ENCODE data around the gene KARS1. TPM values are rescaled to one million over a fixed set of nuclear protein-coding genes. Genes with fewer than 3 reads are reported as not detected.

Gene KARS1
- polyA plus RNA-seq, 1 donor from 2014 or later, result 151 TPM

GRCh38 chr16:75660321-75660720, 12.9 kb upstream of the KARS1 start:
- no peak overlapping the region for H3K9ac ChIP-seq (ENCODE audit: low read length)
- H3K27ac ChIP-seq (ENCODE audit: low read length), result no peak overlapping the region
- peaks cover 7% of the 10 kb centered on the region for H3K36me3 ChIP-seq (ENCODE audit: insufficient read depth, low read length)
- TF ChIP-seq REST (IDR thresholded peaks at IDR 0.05; ENCODE audit: borderline replicate concordance) (no peak), EP300 (conservative IDR thresholded peaks at IDR 0.05; ENCODE audit: poor library complexity, severe bottlenecking) (no peak)
- H3K4me3 ChIP-seq (ENCODE audit: low read length), result no peak overlapping the region
- peaks cover 3% of the 10 kb centered on the region for H4K20me1 ChIP-seq (ENCODE audit: insufficient read depth)
- no peaks in the 10 kb centered on the region for H3F3A ChIP-seq (ENCODE audit: insufficient read depth, low read length, poor library complexity, severe bottlenecking)
- H2AFZ ChIP-seq (ENCODE audit: low read depth, low read length), result no peak overlapping the region
- no peaks in the 10 kb centered on the region for H3K9me2 ChIP-seq (ENCODE audit: insufficient read depth, low read length)
- H3K4me2 ChIP-seq (ENCODE audit: low read length), result no peak overlapping the region
- H3K9me3 ChIP-seq (ENCODE audit: low read length), result no peaks in the 10 kb centered on the region
- no peaks in the 10 kb centered on the region for H3K27me3 ChIP-seq (ENCODE audit: insufficient read depth, low read depth, low read length)
- H3K79me2 ChIP-seq (replicated peaks; ENCODE audit: insufficient read depth, low read length), result peaks cover 6% of the 10 kb centered on the region

- peaks cover 23% of the 10 kb centered on the region for H3K79me2 ChIP-seq (replicated peaks; ENCODE audit: insufficient read depth, low read length)
- no peak overlapping the region for H3K4me3 ChIP-seq (ENCODE audit: low read length)
- H3K4me2 ChIP-seq (ENCODE audit: low read length), result no peak overlapping the region
- no peak overlapping the region for H2AFZ ChIP-seq (ENCODE audit: low read depth, low read length)
- no peak overlapping the region for H3K27ac ChIP-seq (ENCODE audit: low read length)
- H3K9me2 ChIP-seq (ENCODE audit: insufficient read depth, low read length), result no peaks in the 10 kb centered on the region
- H3K27me3 ChIP-seq (ENCODE audit: insufficient read depth, low read depth, low read length), result no peaks in the 10 kb centered on the region
- no peak overlapping the region for H3K9ac ChIP-seq (ENCODE audit: low read length)
- H3K9me3 ChIP-seq (ENCODE audit: low read length), result no peaks in the 10 kb centered on the region
- peaks cover 7% of the 10 kb centered on the region for H3K36me3 ChIP-seq (ENCODE audit: insufficient read depth, low read length)
- peaks cover 4% of the 10 kb centered on the region for H4K20me1 ChIP-seq (ENCODE audit: insufficient read depth)
- TF ChIP-seq TAF1 (IDR thresholded peaks at IDR 0.05; ENCODE audit: low read depth) (no peak), RAD21 (conservative IDR thresholded peaks at IDR 0.05) (no peak), MXI1 (conservative IDR thresholded peaks at IDR 0.05; ENCODE audit: poor library complexity, severe bottlenecking) (no peak), CTCF (IDR thresholded peaks at IDR 0.05; ENCODE audit: poor library complexity, severe bottlenecking) (no peak), EP300 (conservative IDR thresholded peaks at IDR 0.05; ENCODE audit: poor library complexity, severe bottlenecking) (no peak), REST (IDR thresholded peaks at IDR 0.05; ENCODE audit: borderline replicate concordance) (no peak), POLR2AphosphoS5 (IDR thresholded peaks at IDR 0.05) (no peak), SMC3 (conservative IDR thresholded peaks at IDR 0.05; ENCODE audit: poor library complexity) (no peak), EZH2 (IDR thresholded peaks at IDR 0.05; ENCODE audit: borderline replicate concordance, insufficient read depth, low read length, poor library complexity, severe bottlenecking) (no peak)
- no peaks in the 10 kb centered on the region for H3F3A ChIP-seq (ENCODE audit: insufficient read depth, low read length, poor library complexity, severe bottlenecking)
Measured at GRCh38 chr16:75658175-75658574, 10.7 kb upstream of the KARS1 start.
